Heart right ventricle (tissue), 16 donors: ENCODE results near the gene LRMDA. TPM values are rescaled to one million over a fixed set of nuclear protein-coding genes. Genes with fewer than 3 reads are reported as not detected.
A peak's percentile ranks its signal among the peaks of the same experiment; 100 is the strongest.

Source experiments
- ATAC-seq, 8 donors: fragments of 200-7000 bp; cut with Tn5 transposase; one replicate each; pipeline ENCODE4 v1.9.1; 2020; ENCODE audit warnings: mild to moderate bottlenecking in 8 of 8, moderate library complexity in 8 of 8, moderate number of reproducible peaks in 1 of 8
- DNase-seq, 2 donors: peaks; one replicate each; pipeline ENCODE4 v3.0.0-alpha.2; 2020
- H3K27ac ChIP-seq, 10 donors: fragments of 200-600 bp; sonication (generic) in 2 of 10; one replicate each; pipeline versions ENCODE4 v1.5.0 to v1.8.0; 2020 to 2022; ENCODE audit warnings: mild to moderate bottlenecking in 3 of 10
- H3K27me3 ChIP-seq, 7 donors: fragments of 200-600 bp; one replicate each; pipeline ENCODE4 v1.8.0; 2021 to 2022; ENCODE audit warnings: mild to moderate bottlenecking in 2 of 7
- H3K36me3 ChIP-seq, 9 donors: fragments of 200-600 bp; sonication (generic) in 1 of 9; one replicate each; pipeline versions ENCODE4 v1.5.0 to v1.8.0; 2020 to 2022; ENCODE audit warnings: mild to moderate bottlenecking in 2 of 9
- H3K4me1 ChIP-seq, 9 donors: fragments of 200-600 bp; sonication (generic) in 1 of 9; one replicate each; pipeline versions ENCODE4 v1.5.0 to v1.8.0; 2020 to 2022; ENCODE audit warnings: mild to moderate bottlenecking in 4 of 9
- H3K4me3 ChIP-seq, 10 donors: fragments of 200-600 bp; sonication (generic) in 2 of 10; one replicate each; pipeline versions ENCODE4 v1.5.0 to v1.8.0; 2020 to 2022; ENCODE audit warnings: mild to moderate bottlenecking in 7 of 10, moderate library complexity in 2 of 10
- H3K9me3 ChIP-seq, 11 donors: fragments of 200-600 bp in 10 of 11; sonication (generic) in 2 of 11; one replicate each; pipeline versions ENCODE4 v1.5.0 to v1.8.0; 2013 to 2022; ENCODE audit warnings: mild to moderate bottlenecking in 2 of 11, control low read depth in 1 of 11, moderate library complexity in 1 of 11
- CTCF ChIP-seq, 9 donors: fragments of 200-600 bp; sonication (generic) in 2 of 9; IDR thresholded peaks; one replicate each; pipeline versions ENCODE4 v1.5.0 to v1.8.0; 2021 to 2022; ENCODE audit warnings: antibody characterized with exemption in 9 of 9, mild to moderate bottlenecking in 5 of 9, moderate library complexity in 1 of 9
- WGBS, 2 donors: extraction: QIAGEN DNeasy Blood & Tissue Kit; methylation state at CpG; one replicate each; pipeline ENCODE4 v1.1.7; 2013; ENCODE audit warnings: inconsistent platforms in 1 of 2; 5-methylcytosine and 5-hydroxymethylcytosine counted together
- intact Hi-C, 10 donors: fragments of 100-400 bp; cut with DNase I; formaldehyde crosslinking; loops; one replicate each; pipeline versions ENCODE4 v1.11.1 to v1.14.2; 2022
- polyA plus RNA-seq, 2 donors: library from polyadenylated mRNA; stranded (reverse); fragments of 200-250 nt; gene quantifications; one replicate each; pipeline ENCODE4 v1.2.3, GENCODE V29; 2013
- total RNA-seq, 10 donors: library from RNA; stranded (reverse); fragmentation: NEBNext Ultra II Directional in 3 of 10; extraction: Animal tissue kit (Norgen Biotek cat#: 25700) in 3 of 10; gene quantifications; one replicate each; pipeline versions ENCODE4 v1.2.1 to v1.2.4, GENCODE V29; 2021 to 2023
- donor health status: Arrhythmogenic right ventricular cardiomyopathy.
- donor health status: ischemic (EF 13 %, LVEDD 7.1; RV severe dilation, severe dysfunction).
- donor health status: healthy with polysubstance abuse.
- donor health status: DM: no; HTN: yes; CAD: no.
- donor health status: DM: no; HTN: no; CAD: no.
- donor health status: ischemic (EF 25% LVEDD 6.9; RV normal size, moderate dysfunction).
- donor health status: ischemic (EF 25% LVEDD 5.7; RV mildly dilated, moderate dysfunction).
- donor health status: healthy.
- donor health status: DM: yes; HTN: yes; CAD: no.
- donor health status: Ischemic cardiomyopathy.
- donor health status: ischemic (EF 35%, LVEDD 5.7; RV mildly dilated, moderate dysfunction).
- donor health status: nonischemic (EF 11% LVEDD 7.7; RV severe dilation, severe dysfunction).
- donor health status: DM: yes; HTN: yes; CAD: no.
- donor health status: PGD.
- donor health status: ischemic (EF 29% LVEDD 5.4; RV normal size, mild dysfunction).
- donor health status: nonischemic (EF 23%, LVEDD 6.1; RV moderate dilation, normal function).

LRMDA gene
- total and polyA plus RNA-seq, 12 donors = 4.0 to 59.8 (median 12.7) TPM

DNA sequence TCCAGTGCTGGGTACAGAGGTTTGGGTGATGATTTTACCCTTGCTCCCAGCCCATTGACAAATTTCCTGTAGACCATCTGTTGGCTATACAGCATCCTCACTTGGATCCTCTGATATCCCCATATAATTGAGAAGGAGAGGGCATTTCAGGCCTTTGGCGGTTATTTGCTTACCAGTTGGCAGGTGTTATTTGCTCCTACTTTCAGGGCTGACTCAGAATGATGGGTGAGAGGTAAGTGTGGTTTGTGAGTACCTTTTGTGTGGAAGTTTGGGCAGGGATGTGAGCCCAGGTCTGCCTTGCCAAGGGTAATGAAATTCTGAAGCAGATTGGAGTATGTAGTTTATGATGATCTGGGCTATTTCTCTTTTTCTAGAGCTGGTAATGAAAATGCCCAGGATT lies 93.6 kb downstream of the LRMDA start:
- no peak for DNase-seq
- Histone ChIP-seq H3K4me1 (peaks cover 0 to 11% (median 0%) of the 10 kb centered on the region in 9 donors), H3K27me3 (no peaks in the 10 kb centered on the region), H3K27ac (no peak overlapping the region), H3K9me3 (peaks cover 0 to 3% (median 0%) of the 10 kb centered on the region in 11 donors), H3K4me3 (no peak overlapping the region), H3K36me3 (no peaks in the 10 kb centered on the region)
- no peak for TF ChIP-seq CTCF (IDR thresholded peaks at IDR 0.05)
- no peak for ATAC-seq
- intact Hi-C loops = no loop called here
- 96 to 97% methylated on average over 1 of the region's 1 CpG for WGBS, 2 donors

DNA sequence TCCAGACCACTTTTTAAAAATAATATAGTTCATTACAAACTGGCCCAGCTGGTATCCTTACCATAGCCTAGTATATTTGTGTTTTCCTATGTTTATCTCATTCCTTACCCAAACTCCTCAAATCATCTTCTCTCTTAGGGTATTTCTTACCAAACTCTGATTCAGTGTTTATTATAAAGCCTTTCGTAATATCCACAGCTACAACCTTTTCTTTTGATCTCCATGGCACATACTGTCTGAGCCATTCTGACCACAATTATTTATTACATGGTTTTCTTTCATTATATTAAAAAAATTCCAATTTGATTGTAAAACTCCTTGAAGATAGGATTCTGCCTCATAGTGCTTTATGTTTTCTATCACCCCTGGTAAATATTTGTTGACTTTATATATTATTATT lies 94.2 kb downstream of the LRMDA start:
- Histone ChIP-seq H3K9me3 (peaks cover 0 to 3% (median 0%) of the 10 kb centered on the region in 11 donors), H3K36me3 (no peaks in the 10 kb centered on the region), H3K4me3 (no peak overlapping the region), H3K27ac (no peak overlapping the region), H3K4me1 (peaks cover 0 to 16% (median 0%) of the 10 kb centered on the region in 9 donors), H3K27me3 (no peaks in the 10 kb centered on the region)
- no peak for DNase-seq
- intact Hi-C loops = no loop called here
- ATAC-seq = no peak
- 98 to 99% methylated on average over 1 of the region's 1 CpG for WGBS, 2 donors
- no peak for TF ChIP-seq CTCF (IDR thresholded peaks at IDR 0.05)

GRCh38 chr10:75527542-75527941 lies 96.1 kb downstream of the LRMDA start:
- peaks cover 0 to 16% (median 0%) of the 10 kb centered on the region in 9 donors for H3K4me1 ChIP-seq
- H3K9me3 ChIP-seq = peaks cover 0 to 3% (median 0%) of the 10 kb centered on the region in 11 donors
- ATAC-seq (no peak), DNase-seq (no peak)
- intact Hi-C loops = no loop called here
- TF ChIP-seq CTCF (IDR thresholded peaks at IDR 0.05) = no peak
- H3K4me3 ChIP-seq = no peak overlapping the region
- no peak overlapping the region for H3K27ac ChIP-seq
- H3K36me3 ChIP-seq = no peaks in the 10 kb centered on the region
- no peaks in the 10 kb centered on the region for H3K27me3 ChIP-seq
- 97% methylated on average over 2 of the region's 2 CpGs for WGBS, 2 donors

GRCh38 chr10:75528392-75528791 lies 97.0 kb downstream of the LRMDA start:
- no peak for TF ChIP-seq CTCF (IDR thresholded peaks at IDR 0.05)
- Histone ChIP-seq H3K36me3 (no peaks in the 10 kb centered on the region), H3K27me3 (no peaks in the 10 kb centered on the region), H3K9me3 (peaks cover 0 to 3% (median 0%) of the 10 kb centered on the region in 11 donors), H3K27ac (no peak overlapping the region), H3K4me3 (no peak overlapping the region), H3K4me1 (peaks cover 0 to 16% (median 0%) of the 10 kb centered on the region in 9 donors)
- ATAC-seq (peak in 2 of 8 donors; percentile 20 to 52), DNase-seq (no peak)
- intact Hi-C loops = no loop called here
- WGBS, 2 donors = 94 to 97% methylated on average over 2 of the region's 2 CpGs
